IMR-90 (cell line): ENCODE data around the gene INPP5A. TPM values are rescaled to one million over a fixed set of nuclear protein-coding genes. Genes with fewer than 3 reads are reported as not detected.

Experiments used
- ATAC-seq: fragments of 200-7000 bp; cut with Tn5 transposase; 2 replicates; pipeline ENCODE4 v1.9.1; 2020; ENCODE audit warnings: low read depth, mild to moderate bottlenecking, moderate library complexity
- BruUV-seq: library from RNA; stranded (reverse); fragments of 400-500 nt; replicated peaks from 2 replicates; lab custom pipeline; 2021; lab: Mats Ljungman, UMichigan
- CTCF ChIA-PET: fragments of 300-600 bp; formaldehyde crosslinking; extraction: SDS; loops from one replicate; lab custom pipeline; 2021; ENCODE audit warnings: antibody characterized with exemption; lab: Yijun Ruan, JAX
- POLR2A ChIA-PET: fragments of 300-600 bp; sonication (Branson Sonifier 250); formaldehyde crosslinking; loops from one replicate; lab custom pipeline; 2022; ENCODE audit warnings: antibody characterized with exemption; ENCODE audit not compliant: unreplicated experiment; lab: Charles Lee
- DNase-seq: peaks from one replicate; pipeline ENCODE4 v3.0.0; 2013
- H2AFZ ChIP-seq: replicated peaks from 2 replicates; pipeline ENCODE3; 2013; ENCODE audit warnings: low read length, mild to moderate bottlenecking; ENCODE audit not compliant: poor library complexity
- H2AK5ac ChIP-seq: 2 replicates; pipeline ENCODE4 v1.6.1; 2013; ENCODE audit warnings: low read depth, low read length, inconsistent platforms
- H2AK9ac ChIP-seq: replicated peaks from 2 replicates; pipeline ENCODE3; 2013; ENCODE audit warnings: mild to moderate bottlenecking, low read depth, low read length, moderate library complexity; ENCODE audit not compliant: poor library complexity
- H2BK120ac ChIP-seq: 2 replicates; pipeline ENCODE4 v1.6.1; 2013; ENCODE audit warnings: low read depth, low read length, inconsistent platforms
- H2BK15ac ChIP-seq: 3 replicates; pipeline ENCODE4 v1.6.1; 2013; ENCODE audit warnings: low read depth, low read length, inconsistent platforms
- H2BK20ac ChIP-seq: 2 replicates; pipeline ENCODE4 v1.6.1; 2013; ENCODE audit warnings: low read depth, mild to moderate bottlenecking, inconsistent platforms, low read length, moderate library complexity
- H2BK5ac ChIP-seq: 2 replicates; pipeline ENCODE4 v1.6.1; 2013; ENCODE audit warnings: mild to moderate bottlenecking, low read depth, low read length, inconsistent platforms; ENCODE audit not compliant: poor library complexity, severe bottlenecking
- H3K14ac ChIP-seq: replicated peaks from 2 replicates; pipeline ENCODE4 v1.6.1; 2013; ENCODE audit warnings: low read depth, low read length, inconsistent platforms
- H3K18ac ChIP-seq: 2 replicates; pipeline ENCODE4 v1.6.1; 2013; ENCODE audit warnings: low read depth, low read length, control low read depth
- H3K23ac ChIP-seq: 2 replicates; pipeline ENCODE4 v1.6.1; 2013; ENCODE audit warnings: low read depth, low read length, inconsistent platforms
- H3K27ac ChIP-seq: 2 replicates; pipeline ENCODE4 v1.5.1; 2013; ENCODE audit warnings: mild to moderate bottlenecking, control low read depth, low read length; ENCODE audit not compliant: insufficient read depth
- H3K27me3 ChIP-seq: 2 replicates; pipeline ENCODE4 v1.6.1; 2013; ENCODE audit warnings: low read length; ENCODE audit not compliant: control insufficient read depth, insufficient read depth
- H3K36me3 ChIP-seq: 2 replicates; pipeline ENCODE4 v1.6.1; 2013; ENCODE audit warnings: low read length, mixed read lengths; ENCODE audit not compliant: control insufficient read depth, insufficient read depth
- H3K4ac ChIP-seq: 2 replicates; pipeline ENCODE4 v1.6.1; 2013; ENCODE audit warnings: low read depth, low read length, inconsistent platforms
- H3K4me1 ChIP-seq: 2 replicates; pipeline ENCODE4 v1.6.1; 2013; ENCODE audit warnings: low read length, mixed read lengths; ENCODE audit not compliant: control insufficient read depth, insufficient read depth
- H3K4me2 ChIP-seq: 2 replicates; pipeline ENCODE4 v1.6.1; 2013; ENCODE audit warnings: low read depth, mild to moderate bottlenecking, control low read depth, low read length, moderate library complexity
- H3K4me3 ChIP-seq: 2 replicates; pipeline ENCODE4 v1.5.1; 2013; ENCODE audit warnings: low read depth, mild to moderate bottlenecking, control low read depth, low read length, moderate library complexity; ENCODE audit not compliant: insufficient read depth
- H3K56ac ChIP-seq: 2 replicates; pipeline ENCODE4 v1.6.1; 2013; ENCODE audit warnings: low read length, inconsistent platforms; ENCODE audit not compliant: insufficient read depth; ENCODE audit errors: extremely low read depth
- H3K79me1 ChIP-seq, 2 experiments: 2 replicates each; pipeline ENCODE4 v1.6.1; 2013; ENCODE audit warnings: low read length in 2 of 2, inconsistent platforms in 1 of 2, low read depth in 1 of 2
- H3K9ac ChIP-seq: 2 replicates; pipeline ENCODE4 v1.6.1; 2013; ENCODE audit warnings: low read depth, low read length, control low read depth
- H3K9me1 ChIP-seq: 2 replicates; pipeline ENCODE4 v1.6.1; 2013; ENCODE audit warnings: low read length, inconsistent platforms; ENCODE audit not compliant: insufficient read depth
- H3K9me3 ChIP-seq: 2 replicates; pipeline ENCODE4 v1.6.1; 2013; ENCODE audit warnings: low read length; ENCODE audit not compliant: control insufficient read depth, insufficient read depth
- H4K20me1 ChIP-seq: 2 replicates; pipeline ENCODE4 v1.6.1; 2013; ENCODE audit warnings: low read length, inconsistent platforms; ENCODE audit not compliant: insufficient read depth
- H4K5ac ChIP-seq: 2 replicates; pipeline ENCODE4 v1.6.1; 2013; ENCODE audit warnings: mild to moderate bottlenecking, low read depth, low read length, control low read depth
- H4K8ac ChIP-seq, 2 experiments: 2 replicates each; pipeline ENCODE4 v1.6.1; 2013; ENCODE audit warnings: low read depth in 2 of 2, low read length in 2 of 2, control low read depth in 1 of 2, inconsistent platforms in 1 of 2
- H4K91ac ChIP-seq: 2 replicates; pipeline ENCODE4 v1.6.1; 2013; ENCODE audit warnings: low read depth, low read length, inconsistent platforms; ENCODE audit not compliant: insufficient read depth
- BHLHE40 ChIP-seq: fragments of 150-350 bp; IDR thresholded peaks from 2 replicates; pipeline ENCODE4 v1.6.1; 2016; ENCODE audit warnings: mild to moderate bottlenecking, low read depth, low read length
- CEBPB ChIP-seq: IDR thresholded peaks from 2 replicates; pipeline ENCODE4 v1.6.1; 2012; ENCODE audit warnings: low read depth, low read length, improper control_type of control experiment
- CHD1 ChIP-seq: IDR thresholded peaks from 2 replicates; pipeline ENCODE4 v1.6.1; 2012; ENCODE audit warnings: low read depth, low read length, improper control_type of control experiment
- MAFK ChIP-seq: IDR thresholded peaks from 2 replicates; pipeline ENCODE4 v1.6.1; 2012; ENCODE audit warnings: low read depth, low read length, improper control_type of control experiment
- MXI1 ChIP-seq: IDR thresholded peaks from 2 replicates; pipeline ENCODE4 v1.6.1; 2012; ENCODE audit warnings: low read depth, mild to moderate bottlenecking, low read length, moderate library complexity, borderline replicate concordance
- NFE2L2 ChIP-seq: fragments of 150-350 bp; IDR thresholded peaks from 2 replicates; pipeline ENCODE4 v1.6.1; 2016; ENCODE audit warnings: low read depth, mild to moderate bottlenecking, low read length
- RAD21 ChIP-seq: IDR thresholded peaks from 2 replicates; pipeline ENCODE4 v1.6.1; 2012; ENCODE audit warnings: low read length, improper control_type of control experiment
- RCOR1 ChIP-seq: IDR thresholded peaks from 2 replicates; pipeline ENCODE4 v1.6.1; 2012; ENCODE audit warnings: mild to moderate bottlenecking, low read length, improper control_type of control experiment; ENCODE audit not compliant: insufficient replicate concordance
- SMC3 ChIP-seq: fragments of 150-350 bp; IDR thresholded peaks from 2 replicates; pipeline ENCODE4 v1.6.1; 2016; ENCODE audit warnings: low read depth, mild to moderate bottlenecking, antibody characterized with exemption, low read length, moderate library complexity
- USF2 ChIP-seq: fragments of 150-350 bp; IDR thresholded peaks from 2 replicates; pipeline ENCODE4 v1.6.1; 2017; ENCODE audit warnings: mild to moderate bottlenecking, antibody characterized with exemption, low read length, low read depth
- WGBS, 2 experiments: methylation state at CpG; one replicate each; pipeline versions ENCODE4 v1.1.5 to v1.1.7; 2013; ENCODE audit warnings: missing lambda C conversion rate in 2 of 2; ENCODE audit not compliant: insufficient read length in 1 of 2; ENCODE audit errors: extremely low coverage in 2 of 2; 5-methylcytosine and 5-hydroxymethylcytosine counted together
- dilution Hi-C: fragments of 300-500 bp; cut with HindIII; formaldehyde crosslinking; loops from one replicate; pipeline ENCODE4 v1.14.3; 2018; ENCODE audit warnings: low sequenced_read_pairs; ENCODE audit not compliant: unreplicated experiment
- in situ Hi-C: fragments of 300-500 bp; cut with MboI; formaldehyde crosslinking; loops from 3 replicates; pipeline ENCODE4 v1.14.3; 2019; ENCODE audit warnings: low sequenced_read_pairs, inconsistent platforms, mixed read lengths
- intact Hi-C: fragments of 100-400 bp; cut with micrococcal nuclease; formaldehyde crosslinking; loops from 2 replicates; pipeline ENCODE4 v1.10.0; 2022
- polyA plus RNA-seq, 3 experiments: library from polyadenylated mRNA; depleted of rRNA; stranded (reverse); fragments of >200 nt; gene quantifications; 2 replicates each; pipeline ENCODE4 v1.2.3, GENCODE V29; 2012; ENCODE audit warnings: low replicate concordance in 1 of 3
- total RNA-seq: library from RNA; depleted of rRNA; stranded (reverse); fragments of >200 nt; gene quantifications from 2 replicates; pipeline ENCODE4 v1.2.3, GENCODE V29; 2012
- TF ChIP-seq, protein P1 (sequence below): fragments of 150-350 bp; IDR thresholded peaks from 2 replicates; pipeline ENCODE4 v1.6.1; 2016; ENCODE audit warnings: low read depth, mild to moderate bottlenecking, low read length, moderate library complexity, borderline replicate concordance
- TF ChIP-seq, protein P2 (sequence below): conservative IDR thresholded peaks from 2 replicates; pipeline ENCODE4 v1.5.1; 2012; ENCODE audit warnings: mild to moderate bottlenecking, low read depth, low read length, improper control_type of control experiment

INPP5A gene
- total and polyA plus RNA-seq, 2 of the 4 experiments (the other 2 are of a cell fraction): 21.4 to 36.7 TPM

GRCh38 chr10:132665946-132666704 is 128.5 kb downstream of the INPP5A start:
- peak overlapping the region; percentile 84 for H2BK120ac ChIP-seq
- H4K5ac ChIP-seq: peak overlapping the region; percentile 1; the same call in 1 of the 2 replicates
- H2BK15ac ChIP-seq: peak overlapping the region; percentile 86; the same call in 2 of the 3 replicates
- intact Hi-C loops (no loop called here), dilution Hi-C loops (no loop called here), in situ Hi-C loops (loop anchor here (25.0 kb wide), 2 partner anchors 471 to 596 kb away; no protein-coding TSS in a partner anchor)
- H2BK5ac ChIP-seq: peak overlapping the region; percentile 78
- H3K14ac ChIP-seq: peak overlapping the region; percentile 83; the same call in 1 of the 2 replicates
- peak; percentile 97 for DNase-seq
- H3K27ac ChIP-seq: peak overlapping the region; percentile 75
- no peaks in the 10 kb centered on the region for H3K36me3 ChIP-seq
- ChIA-PET CTCF (interaction anchor here (1.4 kb wide), 1 partner anchor 11 kb away, joined by 4 read pairs; no protein-coding TSS in a partner anchor), POLR2A (no interaction called here)
- H2AK9ac ChIP-seq: peak overlapping the region; percentile 78
- H2AK5ac ChIP-seq: peak overlapping the region; percentile 95
- peak overlapping the region; percentile 39; the same call in 1 of the 2 replicates for H3K18ac ChIP-seq
- 82% methylated on average over 5 of the region's 15 CpGs; no CpG with 5 or more reads in 1 of the 2 experiments for WGBS, 2 experiments
- no peaks in the 10 kb centered on the region for H3K27me3 ChIP-seq
- BruUV-seq: no TSS peak
- no peaks in the 10 kb centered on the region for H4K20me1 ChIP-seq
- H3K9ac ChIP-seq: no peak overlapping the region; the same call in 1 of the 2 replicates
- no peaks in the 10 kb centered on the region for H3K9me3 ChIP-seq
- H2AFZ ChIP-seq: peak overlapping the region; percentile 64
- peaks cover 17 to 33% of the 10 kb centered on the region in 2 experiments; a peak in 3 of 4 replicates for H3K79me1 ChIP-seq
- H4K8ac ChIP-seq: peak overlapping the region; percentile 30 to 86
- peak overlapping the region; percentile 90 for H4K91ac ChIP-seq
- H3K4me2 ChIP-seq: no peak overlapping the region; the same call in none of the 2 replicates
- peak overlapping the region; percentile 73 for H3K23ac ChIP-seq
- peak overlapping the region; percentile 59 for H3K4ac ChIP-seq
- peak overlapping the region; percentile 34 for H2BK20ac ChIP-seq
- ATAC-seq: peak; percentile 84
- H3K4me3 ChIP-seq: no peak overlapping the region
- peak overlapping the region; percentile 54 for H3K56ac ChIP-seq
- peaks cover 19% of the 10 kb centered on the region for H3K4me1 ChIP-seq
- H3K9me1 ChIP-seq: peaks cover 10% of the 10 kb centered on the region; the same call in 1 of the 2 replicates
- no peak for TF ChIP-seq BHLHE40
- TF ChIP-seq CHD1: no peak
- no peak for TF ChIP-seq SMC3
- TF ChIP-seq USF2: no peak
- TF ChIP-seq RAD21: peak; percentile 2; the same call in 1 of the 2 replicates
- TF ChIP-seq, protein P1, sequence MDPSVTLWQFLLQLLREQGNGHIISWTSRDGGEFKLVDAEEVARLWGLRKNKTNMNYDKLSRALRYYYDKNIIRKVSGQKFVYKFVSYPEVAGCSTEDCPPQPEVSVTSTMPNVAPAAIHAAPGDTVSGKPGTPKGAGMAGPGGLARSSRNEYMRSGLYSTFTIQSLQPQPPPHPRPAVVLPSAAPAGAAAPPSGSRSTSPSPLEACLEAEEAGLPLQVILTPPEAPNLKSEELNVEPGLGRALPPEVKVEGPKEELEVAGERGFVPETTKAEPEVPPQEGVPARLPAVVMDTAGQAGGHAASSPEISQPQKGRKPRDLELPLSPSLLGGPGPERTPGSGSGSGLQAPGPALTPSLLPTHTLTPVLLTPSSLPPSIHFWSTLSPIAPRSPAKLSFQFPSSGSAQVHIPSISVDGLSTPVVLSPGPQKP: no peak
- 0 out of 2 replicates have a peak, but pooled peaks have one; percentile 30 for TF ChIP-seq NFE2L2
- peak; percentile 68 for TF ChIP-seq MAFK
- peak; percentile 17; the same call in 1 of the 2 replicates for TF ChIP-seq CEBPB
- TF ChIP-seq MXI1: no peak
- TF ChIP-seq, protein P2, sequence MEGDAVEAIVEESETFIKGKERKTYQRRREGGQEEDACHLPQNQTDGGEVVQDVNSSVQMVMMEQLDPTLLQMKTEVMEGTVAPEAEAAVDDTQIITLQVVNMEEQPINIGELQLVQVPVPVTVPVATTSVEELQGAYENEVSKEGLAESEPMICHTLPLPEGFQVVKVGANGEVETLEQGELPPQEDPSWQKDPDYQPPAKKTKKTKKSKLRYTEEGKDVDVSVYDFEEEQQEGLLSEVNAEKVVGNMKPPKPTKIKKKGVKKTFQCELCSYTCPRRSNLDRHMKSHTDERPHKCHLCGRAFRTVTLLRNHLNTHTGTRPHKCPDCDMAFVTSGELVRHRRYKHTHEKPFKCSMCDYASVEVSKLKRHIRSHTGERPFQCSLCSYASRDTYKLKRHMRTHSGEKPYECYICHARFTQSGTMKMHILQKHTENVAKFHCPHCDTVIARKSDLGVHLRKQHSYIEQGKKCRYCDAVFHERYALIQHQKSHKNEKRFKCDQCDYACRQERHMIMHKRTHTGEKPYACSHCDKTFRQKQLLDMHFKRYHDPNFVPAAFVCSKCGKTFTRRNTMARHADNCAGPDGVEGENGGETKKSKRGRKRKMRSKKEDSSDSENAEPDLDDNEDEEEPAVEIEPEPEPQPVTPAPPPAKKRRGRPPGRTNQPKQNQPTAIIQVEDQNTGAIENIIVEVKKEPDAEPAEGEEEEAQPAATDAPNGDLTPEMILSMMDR: no peak
- TF ChIP-seq RCOR1: no peak
